GM19372 (cell line): ENCODE results near the gene MCF2.
"Not testable (repeated sequence)": the region's sequence is repeated elsewhere in the genome, so short reads cannot be mapped to it uniquely, and the experiment has no call there.

ENCODE experiments used
- ATAC-seq: cut with Tn5 transposase; IDR thresholded peaks from one replicate; pipeline ENCODE4 v1.9.1; 2021; ENCODE audit warnings: mild to moderate bottlenecking, low read depth, moderate library complexity; ENCODE audit not compliant: unreplicated experiment

Gene MCF2, protein sequence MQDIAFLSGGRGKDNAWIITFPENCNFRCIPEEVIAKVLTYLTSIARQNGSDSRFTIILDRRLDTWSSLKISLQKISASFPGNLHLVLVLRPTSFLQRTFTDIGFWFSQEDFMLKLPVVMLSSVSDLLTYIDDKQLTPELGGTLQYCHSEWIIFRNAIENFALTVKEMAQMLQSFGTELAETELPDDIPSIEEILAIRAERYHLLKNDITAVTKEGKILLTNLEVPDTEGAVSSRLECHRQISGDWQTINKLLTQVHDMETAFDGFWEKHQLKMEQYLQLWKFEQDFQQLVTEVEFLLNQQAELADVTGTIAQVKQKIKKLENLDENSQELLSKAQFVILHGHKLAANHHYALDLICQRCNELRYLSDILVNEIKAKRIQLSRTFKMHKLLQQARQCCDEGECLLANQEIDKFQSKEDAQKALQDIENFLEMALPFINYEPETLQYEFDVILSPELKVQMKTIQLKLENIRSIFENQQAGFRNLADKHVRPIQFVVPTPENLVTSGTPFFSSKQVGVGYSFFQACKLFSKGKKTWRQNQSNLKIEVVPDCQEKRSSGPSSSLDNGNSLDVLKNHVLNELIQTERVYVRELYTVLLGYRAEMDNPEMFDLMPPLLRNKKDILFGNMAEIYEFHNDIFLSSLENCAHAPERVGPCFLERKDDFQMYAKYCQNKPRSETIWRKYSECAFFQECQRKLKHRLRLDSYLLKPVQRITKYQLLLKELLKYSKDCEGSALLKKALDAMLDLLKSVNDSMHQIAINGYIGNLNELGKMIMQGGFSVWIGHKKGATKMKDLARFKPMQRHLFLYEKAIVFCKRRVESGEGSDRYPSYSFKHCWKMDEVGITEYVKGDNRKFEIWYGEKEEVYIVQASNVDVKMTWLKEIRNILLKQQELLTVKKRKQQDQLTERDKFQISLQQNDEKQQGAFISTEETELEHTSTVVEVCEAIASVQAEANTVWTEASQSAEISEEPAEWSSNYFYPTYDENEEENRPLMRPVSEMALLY

GRCh38 chrX:139708067-139708466 is at the start of gene MCF2:
Gene MCF2, minus strand, starts transcription at chrX:139708167. Its CDS starts 56,423 bp downstream, at chrX:139651744.
- no peak for ATAC-seq

- no peak for ATAC-seq
These were observed 43.1 kb upstream of the MCF2 start for GRCh38 chrX:139751053-139751452.

GRCh38 chrX:139750390-139750789 is 42.4 kb upstream of the MCF2 start:
- no peak for ATAC-seq

- peak; percentile 97 for ATAC-seq
These were observed 31.2 kb upstream of the MCF2 start for GRCh38 chrX:139739138-139739537.

DNA sequence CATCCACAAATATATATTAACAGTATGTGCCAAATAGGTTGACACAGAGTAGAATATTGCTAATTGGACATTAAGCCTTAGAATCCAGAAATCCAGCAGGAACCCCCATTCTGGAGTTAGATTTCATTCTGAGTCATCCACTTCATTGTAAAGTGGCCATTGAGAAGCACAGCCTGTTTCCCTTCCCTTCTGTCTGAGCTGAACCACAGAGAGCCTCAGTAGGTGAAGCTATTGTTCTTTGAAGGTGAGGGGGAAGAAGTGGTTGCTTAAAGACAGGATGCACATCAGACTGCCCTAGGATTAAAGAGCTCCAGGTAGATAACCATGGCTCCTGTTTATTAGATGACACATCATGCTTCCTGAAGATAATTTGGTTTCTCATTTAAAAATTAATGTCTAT is 30.6 kb upstream of the MCF2 start:
- ATAC-seq, result no peak

DNA sequence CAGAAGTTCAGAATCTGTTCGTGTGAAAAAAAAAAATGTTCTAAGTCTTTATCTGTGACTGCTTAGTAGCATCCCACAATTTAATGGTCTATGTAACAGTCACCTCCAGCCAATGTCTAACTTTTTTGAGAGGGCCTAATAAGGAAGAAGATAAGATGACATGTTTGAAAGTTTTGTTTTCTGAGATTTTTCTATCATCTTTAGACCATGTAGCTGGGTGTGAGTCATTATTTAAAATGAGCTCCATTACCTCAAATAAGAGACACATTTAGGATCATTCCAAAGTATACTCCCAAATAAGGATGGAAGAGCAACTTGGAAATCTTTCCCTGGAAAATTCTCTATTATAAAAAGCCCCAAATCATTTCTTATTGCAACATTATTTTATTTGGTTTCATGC is 28.2 kb upstream of the MCF2 start:
- no peak for ATAC-seq

DNA sequence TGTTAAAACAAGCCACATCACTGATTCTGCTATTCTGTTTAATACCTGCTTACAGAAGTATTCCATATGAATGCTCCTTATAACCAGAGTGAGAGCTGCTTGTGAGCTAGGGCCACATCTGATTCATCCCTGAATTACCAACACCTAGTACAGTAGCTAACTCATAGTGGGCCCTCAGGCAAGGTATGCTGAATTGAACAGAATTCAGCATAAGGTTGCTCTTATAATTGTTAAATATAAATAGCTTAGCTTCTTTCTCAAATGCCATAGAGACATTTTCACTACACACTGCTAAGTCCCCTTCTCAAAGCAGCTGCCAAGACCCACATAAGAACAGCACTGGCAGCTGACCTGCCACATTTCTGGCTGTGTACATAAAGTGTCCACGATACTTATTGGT is 27.0 kb upstream of the MCF2 start:
- no peak for ATAC-seq

- ATAC-seq, result peak; percentile 83
These were observed 17.8 kb upstream of the MCF2 start for GRCh38 chrX:139725720-139726119.

DNA sequence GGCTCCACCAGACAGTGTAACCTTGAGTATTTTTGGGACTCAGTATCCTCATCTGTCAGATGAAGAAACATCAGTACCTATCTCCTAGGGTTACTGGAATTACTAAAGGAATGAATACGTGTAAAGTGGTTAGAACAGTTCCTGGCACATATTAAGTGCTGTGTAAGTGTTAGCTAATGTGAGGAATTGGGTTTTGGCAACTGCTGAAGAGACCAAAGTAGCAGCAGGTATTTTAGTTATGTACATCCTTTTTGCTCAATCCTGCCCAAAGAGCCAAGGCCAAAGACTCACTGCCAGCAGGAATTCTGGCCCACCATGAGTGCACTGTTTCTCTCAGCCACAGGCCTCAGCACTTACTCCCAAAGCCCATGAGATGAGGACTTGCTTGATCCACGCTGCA is 16.7 kb upstream of the MCF2 start:
- no peak for ATAC-seq

GRCh38 chrX:139720979-139721378 is 13.0 kb upstream of the MCF2 start:
- no peak for ATAC-seq

GRCh38 chrX:139720136-139720535 is 12.2 kb upstream of the MCF2 start:
- no peak for ATAC-seq

DNA sequence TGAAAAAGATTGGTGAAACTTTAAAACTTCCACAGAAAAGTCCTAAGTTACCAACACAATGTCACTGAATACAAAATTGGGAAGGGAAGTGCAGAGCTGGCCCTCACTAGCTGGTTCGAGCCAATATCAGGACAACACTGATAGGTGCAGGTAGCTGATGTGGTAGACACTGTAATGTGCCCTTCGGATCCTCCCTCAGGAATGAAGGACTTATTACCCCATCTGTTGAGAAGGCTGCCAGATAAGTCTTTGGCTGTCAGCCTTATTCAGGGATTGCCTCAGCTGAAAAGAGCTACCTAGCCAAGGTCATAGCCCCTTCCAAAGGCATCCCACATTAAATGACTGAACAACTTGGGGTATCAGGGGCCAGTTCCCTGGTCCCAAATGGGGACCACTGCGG is 5.3 kb downstream of the MCF2 start:
- no peak for ATAC-seq

- no peak for ATAC-seq
These were observed 15.1 kb downstream of the MCF2 start for GRCh38 chrX:139692908-139693307.

GRCh38 chrX:139692506-139692849 is 15.5 kb downstream of the MCF2 start:
- peak; percentile 55 for ATAC-seq

GRCh38 chrX:139691843-139692505 is 16.0 kb downstream of the MCF2 start:
- peak; percentile 47 for ATAC-seq

GRCh38 chrX:139691493-139691842 is 16.5 kb downstream of the MCF2 start:
- peak; percentile 32 for ATAC-seq

GRCh38 chrX:139685175-139685574 is 22.8 kb downstream of the MCF2 start:
- ATAC-seq, result not testable (repeated sequence)

- no peak for ATAC-seq
These were observed 27.6 kb downstream of the MCF2 start for GRCh38 chrX:139680356-139680755.

DNA sequence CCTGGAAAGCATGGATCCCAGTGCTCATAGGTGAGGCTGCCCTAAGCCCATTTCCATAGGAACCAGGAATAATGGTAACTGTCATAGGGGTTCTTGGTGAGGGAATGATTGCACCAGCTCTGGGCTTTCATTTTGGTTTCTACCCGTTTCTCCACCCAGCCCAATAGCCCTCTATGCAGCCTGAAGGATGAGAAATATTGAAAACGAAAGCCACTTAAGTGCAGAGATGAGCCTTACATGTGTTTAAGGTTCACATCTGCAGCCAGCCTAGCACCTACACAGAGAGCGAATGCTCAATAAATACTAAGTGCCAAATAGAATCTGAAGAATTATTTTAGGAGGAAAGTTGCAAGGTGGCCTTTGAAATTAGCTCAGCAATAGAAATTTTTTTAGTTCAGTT is 60.4 kb downstream of the MCF2 start:
- ATAC-seq, result no peak

GRCh38 chrX:139642241-139642927 is 65.6 kb downstream of the MCF2 start:
- ATAC-seq, result no peak
